ENCODE measurements around the gene PEDS1. TPM values are rescaled to one million over a fixed set of nuclear protein-coding genes. Genes with fewer than 3 reads are reported as not detected.
"Not testable (repeated sequence)": the region's sequence is repeated elsewhere in the genome, so short reads cannot be mapped to it uniquely, and the experiment has no call there.

PEDS1 gene
- total and polyA plus RNA-seq, 2 of the 8 experiments (the other 6 are each of a cell fraction or from before 2014, with no cell fraction given), result 28.9 to 75.9 TPM

DNA sequence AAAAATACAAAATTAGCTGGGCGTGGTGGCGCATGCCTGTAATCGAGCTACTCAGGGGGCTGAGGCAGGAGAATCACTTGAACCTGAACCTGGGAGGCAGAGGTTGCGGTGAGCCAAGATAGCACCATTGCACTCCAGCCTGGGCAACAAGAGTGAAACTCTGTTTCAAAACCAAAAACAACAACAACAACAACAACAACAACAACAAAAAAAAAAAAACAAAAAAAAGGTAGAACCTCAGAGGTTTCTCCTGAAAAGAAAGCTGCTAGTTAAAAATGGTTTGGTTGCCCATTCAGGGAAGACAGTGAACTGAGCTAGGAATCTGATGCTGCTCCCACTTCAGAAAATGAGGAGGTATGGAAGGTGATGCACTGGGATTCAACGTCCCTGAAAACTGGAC is 46.9 kb downstream of the PEDS1 start:
- FAIRE-seq, result not testable (repeated sequence)

More for the DNA sequence above, 46.9 kb downstream of the PEDS1 start:
- H2BK120ac ChIP-seq (replicated peaks; ENCODE audit: low read depth, low read length); H3K56ac ChIP-seq (replicated peaks; ENCODE audit: insufficient read length, low read depth, low read length); H4K5ac ChIP-seq (ENCODE audit: insufficient read length, low read depth, low read length); H2BK20ac ChIP-seq (ENCODE audit: low read length); H3K18ac ChIP-seq (ENCODE audit: extremely low read depth, low read length); H4K91ac ChIP-seq (replicated peaks; ENCODE audit: insufficient read length, low read length); H2AK5ac ChIP-seq (ENCODE audit: low read depth, low read length); H3K4me2 ChIP-seq (ENCODE audit: insufficient read depth in 1 of 2, low read depth in 2 of 2, low read length in 2 of 2); H3K9ac ChIP-seq (replicated peaks in 1 of 4; ENCODE audit: extremely low read depth in 1 of 4, low read depth in 3 of 4, low read length in 3 of 4); H3K23me2 ChIP-seq (ENCODE audit: low read depth, low read length); H3K4me1 ChIP-seq (replicated peaks in 1 of 4; ENCODE audit: control insufficient read depth in 3 of 4, insufficient read depth in 4 of 4, low read length in 3 of 4); H3K9me3 ChIP-seq (ENCODE audit: insufficient read depth in 2 of 2, low read depth in 1 of 2, low read length in 1 of 2); H2AFZ ChIP-seq (ENCODE audit: low read length); DNase-seq (ENCODE audit: low read depth in 1 of 2, low spot score in 2 of 2); H2BK12ac ChIP-seq (ENCODE audit: low read depth, low read length); H3K4me3 ChIP-seq (ENCODE audit: extremely low read depth in 1 of 4, insufficient read depth in 2 of 4, low read depth in 3 of 4, low read length in 4 of 4); H3K36me3 ChIP-seq (ENCODE audit: control insufficient read depth in 2 of 4, insufficient read depth in 4 of 4, low read length in 3 of 4); H3K23ac ChIP-seq (ENCODE audit: insufficient read length); H3K14ac ChIP-seq (ENCODE audit: insufficient read length); H2BK5ac ChIP-seq (ENCODE audit: low read depth, low read length); H3K4ac ChIP-seq (replicated peaks; ENCODE audit: insufficient read length, low read depth, low read length); H4K8ac ChIP-seq (ENCODE audit: extremely low read depth, insufficient read depth, low read length); H3K27ac ChIP-seq (ENCODE audit: low read depth, low read length); H2BK15ac ChIP-seq (ENCODE audit: low read length); H3K27me3 ChIP-seq (replicated peaks in 1 of 4; ENCODE audit: control insufficient read depth in 3 of 4, extremely low read depth in 1 of 4, insufficient read depth in 3 of 4, low read length in 3 of 4): not testable (repeated sequence)
- Histone ChIP-seq H3K79me2 (ENCODE audit: control insufficient read depth in 1 of 2, insufficient read depth in 2 of 2, low read length in 2 of 2) (peaks cover 55 to 98% of the 10 kb centered on the region in 2 experiments), H4K20me1 (replicated peaks in 1 of 2; ENCODE audit: control insufficient read depth in 1 of 2, insufficient read depth in 2 of 2, low read length in 2 of 2) (peaks cover 21 to 28% of the 10 kb centered on the region in 2 experiments), H3K79me1 (ENCODE audit: low read depth, low read length) (peaks cover 22% of the 10 kb centered on the region)
- ChIA-PET CTCF (ENCODE audit: partially characterized antibody) (interaction anchor here (0.9 to 1.8 kb wide), 5 partner anchors 9 to 85 kb away, joined by 3 to 6 read pairs (median 3); no protein-coding TSS in a partner anchor), POLR2A (ENCODE audit: partially characterized antibody) (interaction anchor here (0.7 to 1.5 kb wide), 4 partner anchors 9 to 352 kb away, joined by 3 to 5 read pairs (median 4); no protein-coding TSS in a partner anchor)
- WGBS, 2 experiments (ENCODE audit: extremely low coverage in 1 of 2, insufficient coverage in 1 of 2, insufficient read length in 1 of 2, insufficient replicate concordance in 2 of 2, low coverage in 1 of 2, low lambda C conversion rate in 2 of 2, missing lambda C conversion rate in 1 of 2), result 84% methylated on average over 5 of the region's 5 CpGs; no CpG with 5 or more reads in 1 of the 2 experiments

Other genes starting within 250 kb of the PEDS1 start
- gene SPATA2, start 238.2 kb downstream of the PEDS1 start, total RNA-seq (2021; fragmentation: NEBNext Ultra II Directional; extraction: Animal tissue kit (Norgen Biotek cat#: 25700)), result 11.9 and 13.0 TPM in 2 replicates
- 11.0 and 15.4 TPM in 2 replicates for gene SPATA2, start 238.2 kb downstream of the PEDS1 start, polyA plus RNA-seq (2011; rRNA removed)
- 81.7 and 82.0 TPM in 2 replicates for gene RNF114, start 217.3 kb downstream of the PEDS1 start, total RNA-seq (2021; fragmentation: NEBNext Ultra II Directional; extraction: Animal tissue kit (Norgen Biotek cat#: 25700))
- gene RNF114, start 217.3 kb downstream of the PEDS1 start, polyA plus RNA-seq (2011; rRNA removed), result 89.9 and 158 TPM in 2 replicates
- gene SNAI1, start 170.7 kb downstream of the PEDS1 start, total RNA-seq (2021; fragmentation: NEBNext Ultra II Directional; extraction: Animal tissue kit (Norgen Biotek cat#: 25700)), result 6.5 and 7.7 TPM in 2 replicates
- 8.0 and 10.6 TPM in 2 replicates for gene SNAI1, start 170.7 kb downstream of the PEDS1 start, polyA plus RNA-seq (2011; rRNA removed)
- gene UBE2V1, start 40.6 kb downstream of the PEDS1 start, total RNA-seq (2021; fragmentation: NEBNext Ultra II Directional; extraction: Animal tissue kit (Norgen Biotek cat#: 25700)), result 184 and 185 TPM in 2 replicates
- 131 and 141 TPM in 2 replicates for gene UBE2V1, start 40.6 kb downstream of the PEDS1 start, polyA plus RNA-seq (2011; rRNA removed)
- 24.1 and 24.5 TPM in 2 replicates for gene CEBPB, start 37.1 kb upstream of the PEDS1 start, total RNA-seq (2021; fragmentation: NEBNext Ultra II Directional; extraction: Animal tissue kit (Norgen Biotek cat#: 25700))
- 7.1 and 13.1 TPM in 2 replicates for gene CEBPB, start 37.1 kb upstream of the PEDS1 start, polyA plus RNA-seq (2011; rRNA removed)